ENCODE data around the gene ABHD16A. TPM values are rescaled to one million over a fixed set of nuclear protein-coding genes. Genes with fewer than 3 reads are reported as not detected.

The ABHD16A gene
- total RNA-seq, 1 donor from 2014 or later: 96.9 TPM

DNA sequence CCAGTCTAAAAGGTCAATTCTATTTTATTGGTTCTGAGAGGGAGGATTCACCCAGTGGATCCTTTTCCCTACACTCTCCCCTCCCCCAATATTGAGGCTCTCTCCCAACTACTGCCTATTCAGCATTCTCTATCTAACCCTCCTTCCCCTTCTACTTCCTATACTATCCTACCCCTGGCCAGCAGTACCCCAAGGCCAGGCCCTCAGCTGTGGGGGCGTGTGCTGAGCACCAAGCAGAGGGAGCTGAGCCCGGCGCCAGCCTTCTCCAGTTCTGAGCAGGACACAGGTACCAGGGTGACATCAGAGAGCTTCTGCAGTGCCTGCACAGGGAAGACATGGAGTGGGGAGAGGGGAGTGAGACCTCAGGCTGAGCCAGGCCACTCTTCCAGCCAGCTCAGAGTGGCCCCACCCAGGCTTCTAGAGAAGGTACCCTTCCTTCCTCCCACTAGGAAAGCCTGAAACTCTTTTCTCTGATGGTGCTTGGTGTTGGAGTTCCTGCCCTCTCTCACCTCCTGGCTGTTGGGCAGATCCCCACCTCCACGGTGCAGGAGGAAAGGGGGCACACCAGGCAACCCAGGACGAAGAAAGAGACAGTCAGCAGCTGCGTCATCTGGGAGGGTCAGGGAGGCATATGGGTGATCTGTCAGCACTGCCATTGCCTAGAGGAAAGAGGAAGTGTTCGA lies 24.1 kb upstream of the ABHD16A start:
- Mint-ChIP-seq H3K27me3 (no peaks in the 10 kb centered on the region), H3K4me1 (ENCODE audit: low read depth) (peaks cover 14% of the 10 kb centered on the region), H3K27ac (no peak overlapping the region), H3K4me3 (ENCODE audit: low read depth) (peak overlapping the region; percentile 61), H3K36me3 (ENCODE audit: insufficient read depth) (peaks cover 44% of the 10 kb centered on the region), H3K9me3 (ENCODE audit: low read depth) (no peaks in the 10 kb centered on the region)
- DNase-seq (ENCODE audit: low spot score, unreplicated experiment): no peak
- TF ChIP-seq, protein P1, sequence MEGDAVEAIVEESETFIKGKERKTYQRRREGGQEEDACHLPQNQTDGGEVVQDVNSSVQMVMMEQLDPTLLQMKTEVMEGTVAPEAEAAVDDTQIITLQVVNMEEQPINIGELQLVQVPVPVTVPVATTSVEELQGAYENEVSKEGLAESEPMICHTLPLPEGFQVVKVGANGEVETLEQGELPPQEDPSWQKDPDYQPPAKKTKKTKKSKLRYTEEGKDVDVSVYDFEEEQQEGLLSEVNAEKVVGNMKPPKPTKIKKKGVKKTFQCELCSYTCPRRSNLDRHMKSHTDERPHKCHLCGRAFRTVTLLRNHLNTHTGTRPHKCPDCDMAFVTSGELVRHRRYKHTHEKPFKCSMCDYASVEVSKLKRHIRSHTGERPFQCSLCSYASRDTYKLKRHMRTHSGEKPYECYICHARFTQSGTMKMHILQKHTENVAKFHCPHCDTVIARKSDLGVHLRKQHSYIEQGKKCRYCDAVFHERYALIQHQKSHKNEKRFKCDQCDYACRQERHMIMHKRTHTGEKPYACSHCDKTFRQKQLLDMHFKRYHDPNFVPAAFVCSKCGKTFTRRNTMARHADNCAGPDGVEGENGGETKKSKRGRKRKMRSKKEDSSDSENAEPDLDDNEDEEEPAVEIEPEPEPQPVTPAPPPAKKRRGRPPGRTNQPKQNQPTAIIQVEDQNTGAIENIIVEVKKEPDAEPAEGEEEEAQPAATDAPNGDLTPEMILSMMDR (IDR thresholded peaks at IDR 0.05; ENCODE audit: unreplicated experiment): no peak

DNA sequence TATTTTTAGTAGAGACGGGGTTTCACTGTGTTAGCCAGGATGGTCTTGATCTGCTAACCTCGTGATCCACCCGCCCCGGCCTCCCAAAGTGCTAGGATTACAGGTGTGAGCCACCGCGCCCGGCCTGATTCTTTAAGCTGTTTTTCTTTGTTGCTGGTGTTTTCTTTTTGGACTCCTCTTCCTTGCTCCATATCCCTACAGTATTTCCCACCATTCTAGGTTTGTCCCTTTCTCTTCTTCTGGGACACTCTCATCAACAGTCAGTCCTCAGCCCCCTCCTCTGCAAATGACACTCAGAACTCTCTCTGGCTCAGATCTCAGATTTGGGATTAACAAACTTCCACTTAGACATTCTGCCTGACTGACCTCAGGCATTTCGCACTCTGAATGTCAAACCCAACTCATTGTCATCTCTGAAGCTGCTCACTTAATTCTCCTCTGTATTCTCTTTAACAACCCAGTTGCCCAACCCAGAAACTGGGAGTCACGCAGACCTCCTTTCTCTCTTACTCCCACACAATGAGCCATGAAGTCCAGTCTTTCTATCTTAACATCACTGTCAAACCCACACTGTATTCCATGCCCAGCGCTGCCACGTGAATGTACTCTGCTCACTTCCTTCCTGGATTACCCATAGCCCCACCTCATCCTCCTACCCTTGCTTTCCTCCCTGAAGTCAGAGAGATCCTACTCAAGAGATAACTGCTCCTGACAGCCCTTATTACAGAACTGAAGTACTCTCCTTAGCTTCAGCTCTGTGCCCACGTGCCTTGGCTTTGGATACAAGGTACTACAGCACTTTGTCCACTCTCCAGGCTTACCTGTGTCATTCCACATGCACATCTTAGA lies 22.6 kb upstream of the ABHD16A start:
- H3K9me3 Mint-ChIP-seq (ENCODE audit: low read depth): no peaks in the 10 kb centered on the region
- no peak overlapping the region for H3K4me3 Mint-ChIP-seq (ENCODE audit: low read depth)

DNA sequence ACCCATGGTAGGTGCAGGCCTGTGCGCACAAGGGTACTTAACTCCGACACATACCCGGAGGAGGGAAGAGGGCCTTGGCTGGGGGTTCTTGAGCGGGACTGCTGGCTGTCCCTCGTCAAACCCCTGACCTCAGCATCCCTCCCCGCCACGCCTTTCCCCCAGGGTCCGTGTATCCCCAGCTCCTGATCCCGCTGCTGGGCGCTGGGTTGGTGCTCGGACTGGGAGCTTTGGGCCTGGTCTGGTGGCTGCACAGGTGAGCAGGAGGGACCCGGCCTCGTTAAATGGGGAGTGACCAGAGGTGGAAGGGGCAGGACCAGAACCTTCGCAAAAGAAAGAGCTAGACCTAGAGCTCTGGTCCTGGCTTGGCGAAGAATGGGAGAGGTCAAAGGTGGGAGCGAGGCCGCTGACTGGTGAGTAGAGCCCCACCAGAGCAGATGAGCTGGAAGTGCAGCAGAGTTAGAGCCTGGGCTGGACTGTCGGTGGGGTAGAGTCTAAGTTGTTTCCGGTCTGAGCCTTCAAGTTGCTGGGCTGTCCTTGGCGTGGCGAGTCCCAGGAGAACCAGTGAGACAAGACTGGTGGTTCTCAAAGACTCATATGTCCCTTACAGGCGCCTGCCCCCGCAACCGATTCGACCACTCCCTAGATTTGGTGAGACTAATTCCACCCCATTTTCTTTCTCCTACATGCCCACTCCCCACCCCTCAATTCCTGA lies 21.0 kb upstream of the ABHD16A start:
- H3K4me1 Mint-ChIP-seq (ENCODE audit: low read depth): peaks cover 7% of the 10 kb centered on the region
- DNase-seq (ENCODE audit: low spot score, unreplicated experiment): no peak
- H3K36me3 Mint-ChIP-seq (ENCODE audit: insufficient read depth): peaks cover 28% of the 10 kb centered on the region
- H3K4me3 Mint-ChIP-seq (ENCODE audit: low read depth): no peak overlapping the region
- no peaks in the 10 kb centered on the region for H3K27me3 Mint-ChIP-seq
- TF ChIP-seq, protein P1 (IDR thresholded peaks at IDR 0.05; ENCODE audit: unreplicated experiment): no peak
- H3K9me3 Mint-ChIP-seq (ENCODE audit: low read depth): no peaks in the 10 kb centered on the region
- peak overlapping the region; percentile 74 for H3K27ac Mint-ChIP-seq

More for the DNA sequence above, 22.6 kb upstream of the ABHD16A start:
- H3K36me3 Mint-ChIP-seq (ENCODE audit: insufficient read depth): peaks cover 35% of the 10 kb centered on the region
- no peak for DNase-seq (ENCODE audit: low spot score, unreplicated experiment)
- H3K27me3 Mint-ChIP-seq: no peaks in the 10 kb centered on the region
- TF ChIP-seq, protein P1 (IDR thresholded peaks at IDR 0.05; ENCODE audit: unreplicated experiment): no peak
- peak overlapping the region; percentile 3 for H3K27ac Mint-ChIP-seq
- H3K4me1 Mint-ChIP-seq (ENCODE audit: low read depth): peaks cover 14% of the 10 kb centered on the region

DNA sequence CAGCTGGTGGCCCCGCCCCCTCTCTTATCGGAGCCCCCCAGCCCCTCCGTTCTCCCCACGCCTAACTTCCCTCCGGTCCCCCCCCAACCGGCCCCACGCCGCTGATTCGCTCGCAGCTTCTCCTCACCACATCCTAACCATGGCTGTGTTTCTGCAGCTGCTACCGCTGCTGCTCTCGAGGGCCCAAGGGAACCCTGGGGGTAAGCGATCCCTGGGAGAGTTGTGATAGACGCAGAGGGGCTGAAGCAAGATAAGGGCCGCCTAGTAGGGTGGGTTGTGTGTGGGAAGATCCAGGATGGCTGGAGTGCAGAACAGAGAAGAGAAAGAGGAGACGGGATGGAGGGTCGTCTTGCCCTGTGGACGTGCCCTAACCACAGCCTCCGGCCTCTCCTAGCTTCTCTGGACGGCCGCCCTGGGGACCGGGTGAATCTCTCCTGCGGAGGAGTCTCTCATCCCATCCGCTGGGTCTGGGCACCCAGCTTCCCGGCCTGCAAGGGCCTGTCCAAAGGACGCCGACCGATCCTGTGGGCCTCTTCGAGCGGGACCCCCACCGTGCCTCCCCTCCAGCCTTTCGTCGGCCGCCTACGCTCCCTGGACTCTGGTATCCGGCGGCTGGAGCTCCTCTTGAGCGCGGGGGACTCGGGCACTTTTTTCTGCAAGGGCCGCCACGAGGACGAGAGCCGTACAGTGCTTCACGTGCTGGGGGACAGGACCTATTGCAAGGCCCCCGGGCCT lies 20.3 kb upstream of the ABHD16A start, which contains the start of gene MPIG6B:
MPIG6B (plus strand) TSS at position 129 of the 735 bp plus-strand sequence; CDS start at position 140, 11 bp downstream.
- H3K36me3 Mint-ChIP-seq (ENCODE audit: insufficient read depth): peaks cover 25% of the 10 kb centered on the region
- no peaks in the 10 kb centered on the region for H3K9me3 Mint-ChIP-seq (ENCODE audit: low read depth)
- TF ChIP-seq, protein P1 (IDR thresholded peaks at IDR 0.05; ENCODE audit: unreplicated experiment): no peak
- H3K27me3 Mint-ChIP-seq: no peaks in the 10 kb centered on the region
- H3K4me3 Mint-ChIP-seq (ENCODE audit: low read depth): no peak within 1 kb of the TSS
- H3K27ac Mint-ChIP-seq: peak within 1 kb of the TSS; percentile 74
- peaks cover 5% of the 10 kb centered on the region for H3K4me1 Mint-ChIP-seq (ENCODE audit: low read depth)
- no peak for DNase-seq (ENCODE audit: low spot score, unreplicated experiment)
